Ovary (tissue), 9 donors: Measurements from ENCODE around the gene P4HB. TPM values are rescaled to one million over a fixed set of nuclear protein-coding genes. Genes with fewer than 3 reads are reported as not detected.

Experiments
- DNase-seq, 5 donors: peaks; one replicate each; pipeline ENCODE4 v3.0.0-alpha.2; 2019 to 2020
- H3K27ac ChIP-seq, 2 donors: fragments of 200-600 bp; one replicate each; pipeline versions ENCODE4 v1.5.1 to v1.8.0; 2019 to 2022
- H3K27me3 ChIP-seq: fragments of 200-600 bp; one replicate; pipeline ENCODE4 v1.8.0; 2022
- H3K36me3 ChIP-seq: fragments of 200-600 bp; sonication (generic); one replicate; pipeline ENCODE4 v1.5.1; 2019
- H3K4me1 ChIP-seq: one replicate; pipeline ENCODE4 v1.8.1; 2013; ENCODE audit warnings: mild to moderate bottlenecking, moderate library complexity; ENCODE audit not compliant: insufficient read depth
- H3K4me3 ChIP-seq: fragments of 200-600 bp; sonication (generic); one replicate; pipeline ENCODE4 v1.5.1; 2017
- H3K9me3 ChIP-seq, 2 donors: fragments of 200-600 bp in 1 of 2; sonication (generic) in 1 of 2; one replicate each; pipeline versions ENCODE4 v1.5.1 to v1.8.1; 2013 to 2019; ENCODE audit warnings: mild to moderate bottlenecking in 1 of 2, moderate library complexity in 1 of 2
- EP300 ChIP-seq: sonication (generic); formaldehyde crosslinking; IDR thresholded peaks from one replicate; pipeline ENCODE4 v1.6.1; 2017; ENCODE audit warnings: antibody characterized with exemption
- POLR2A ChIP-seq: fragments of 450-650 bp; IDR thresholded peaks from one replicate; pipeline ENCODE4 v1.6.1; 2017; ENCODE audit warnings: antibody characterized with exemption, mild to moderate bottlenecking, moderate library complexity
- WGBS, 3 donors: extraction: QIAGEN DNeasy Blood & Tissue Kit in 1 of 3; methylation state at CpG; one replicate each; pipeline versions ENCODE4 v1.1.5 to v1.1.7; 2013 to 2017; 5-methylcytosine and 5-hydroxymethylcytosine counted together
- intact Hi-C, 4 donors: fragments of 100-400 bp; cut with DNase I; formaldehyde crosslinking; loops; one replicate each; pipeline versions ENCODE4 v1.11.0 to v1.15.1; 2022 to 2023
- polyA plus RNA-seq, 2 donors: library from polyadenylated mRNA; stranded (reverse); fragments of 200-250 nt in 1 of 2; fragments of 350-450 nt in 1 of 2; fragmentation: Illumina TruSeq in 1 of 2; extraction: RNeasy Lipid Tissue Mini Kit (QIAGEN cat#74804) in 1 of 2; gene quantifications; one replicate each; pipeline ENCODE4 v1.2.3, GENCODE V29; 2013 to 2014
- total RNA-seq, 7 donors: library from RNA; depleted of rRNA in 2 of 7; stranded (reverse); fragments of >200 nt in 2 of 7; fragmentation: NEBNext Ultra II Directional in 3 of 7; extraction: Animal tissue kit (Norgen Biotek cat#: 25700) in 3 of 7; gene quantifications; one replicate each; pipeline versions ENCODE4 v1.1.0 to v1.2.4, GENCODE V29; 2016 to 2023
- TF ChIP-seq, protein P1 (sequence below), 3 donors: fragments of 450-650 bp in 2 of 3; fragments of 200-600 bp in 1 of 3; IDR thresholded peaks; one replicate each; pipeline versions ENCODE4 v1.5.1 to v1.8.0; 2016 to 2022; ENCODE audit warnings: antibody characterized with exemption in 3 of 3, mild to moderate bottlenecking in 1 of 3
- donor health status: DM: no; HTN: no; CAD: no; lungs with moderate emphysema.
- donor health status: DM: no; HTN: no; CAD: no.
- donor health status: Bipolar disorder and iron deficiency.
- donor health status: DM: yes; HTN: yes; CAD: no.
- donor health status: DM: no; HTN: no; CAD: no.
- donor health status: DM: yes; HTN: yes; CAD: no.

Gene P4HB
- total and polyA plus RNA-seq, 9 donors, result 222 to 2,080 (median 312) TPM

DNA sequence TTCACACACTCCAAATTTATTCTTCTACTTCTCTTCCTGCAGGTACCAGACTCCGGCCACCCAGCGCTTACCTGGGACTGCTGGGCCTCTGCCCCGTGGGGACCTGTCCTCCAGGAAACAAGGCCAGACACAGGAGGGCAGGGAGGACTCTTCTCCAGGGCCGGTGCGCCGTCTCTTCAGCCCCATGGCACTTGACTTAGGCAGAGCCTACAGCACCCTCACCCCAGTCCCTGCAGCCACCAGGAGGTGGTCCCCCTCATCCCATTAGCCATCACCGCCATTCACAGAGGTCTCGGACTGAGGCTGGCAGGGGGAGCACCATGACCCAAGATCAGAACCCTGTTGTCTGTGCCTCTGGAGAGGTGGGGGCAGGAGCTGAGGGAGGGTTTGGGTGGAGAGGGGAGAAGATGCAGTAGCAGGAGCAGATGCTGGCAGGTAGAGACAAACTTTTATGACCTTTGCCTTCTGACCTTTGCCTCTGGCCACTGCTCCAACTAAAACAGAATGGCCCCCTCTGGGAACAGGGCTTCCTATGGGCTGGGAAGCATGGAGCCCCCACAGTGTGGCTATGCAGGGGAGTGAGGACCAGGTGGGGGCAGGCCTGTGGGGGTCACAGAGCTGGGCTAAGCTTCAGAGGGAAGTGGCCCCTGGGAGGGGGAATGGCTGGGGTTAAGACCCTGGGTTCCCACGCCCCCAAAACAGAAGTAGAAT lies 58.1 kb downstream of the P4HB start:
- intact Hi-C loops, result no loop called here
- whole genome bisulfite sequencing, 3 donors, result 74 to 77% (median 76%) methylated on average over 9 of the region's 9 CpGs
- Histone ChIP-seq H3K27me3 (no peaks in the 10 kb centered on the region), H3K27ac (no peak overlapping the region), H3K4me1 (no peaks in the 10 kb centered on the region), H3K36me3 (no peaks in the 10 kb centered on the region), H3K4me3 (no peak overlapping the region), H3K9me3 (no peaks in the 10 kb centered on the region)
- no peak for DNase-seq
- TF ChIP-seq POLR2A (no peak), EP300 (no peak)
- TF ChIP-seq, protein P1, sequence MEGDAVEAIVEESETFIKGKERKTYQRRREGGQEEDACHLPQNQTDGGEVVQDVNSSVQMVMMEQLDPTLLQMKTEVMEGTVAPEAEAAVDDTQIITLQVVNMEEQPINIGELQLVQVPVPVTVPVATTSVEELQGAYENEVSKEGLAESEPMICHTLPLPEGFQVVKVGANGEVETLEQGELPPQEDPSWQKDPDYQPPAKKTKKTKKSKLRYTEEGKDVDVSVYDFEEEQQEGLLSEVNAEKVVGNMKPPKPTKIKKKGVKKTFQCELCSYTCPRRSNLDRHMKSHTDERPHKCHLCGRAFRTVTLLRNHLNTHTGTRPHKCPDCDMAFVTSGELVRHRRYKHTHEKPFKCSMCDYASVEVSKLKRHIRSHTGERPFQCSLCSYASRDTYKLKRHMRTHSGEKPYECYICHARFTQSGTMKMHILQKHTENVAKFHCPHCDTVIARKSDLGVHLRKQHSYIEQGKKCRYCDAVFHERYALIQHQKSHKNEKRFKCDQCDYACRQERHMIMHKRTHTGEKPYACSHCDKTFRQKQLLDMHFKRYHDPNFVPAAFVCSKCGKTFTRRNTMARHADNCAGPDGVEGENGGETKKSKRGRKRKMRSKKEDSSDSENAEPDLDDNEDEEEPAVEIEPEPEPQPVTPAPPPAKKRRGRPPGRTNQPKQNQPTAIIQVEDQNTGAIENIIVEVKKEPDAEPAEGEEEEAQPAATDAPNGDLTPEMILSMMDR (IDR thresholded peaks at IDR 0.05), result no peak

DNA sequence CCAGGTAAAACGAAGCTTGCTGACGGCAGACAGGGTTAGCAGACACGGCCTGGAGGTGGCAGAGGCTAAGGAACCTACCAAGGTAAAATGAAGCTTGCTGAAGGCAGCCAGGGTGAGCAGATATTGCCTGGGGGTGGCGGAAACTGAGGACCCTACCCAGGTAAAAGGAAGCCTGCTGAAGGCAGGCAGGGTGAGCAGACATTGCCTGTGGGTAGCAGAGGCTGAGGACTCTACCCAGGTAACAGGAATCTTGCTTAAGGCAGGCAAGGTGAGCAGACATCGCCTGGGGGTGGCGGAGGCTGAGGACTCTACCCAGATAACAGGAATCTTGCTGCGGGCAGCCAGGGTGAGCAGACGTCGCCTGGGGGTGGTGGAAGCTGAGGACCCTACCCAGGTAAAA lies 59.0 kb downstream of the P4HB start:
- TF ChIP-seq EP300, result no peak
- TF ChIP-seq, protein P1 (IDR thresholded peaks at IDR 0.05), result no peak
- no peak for TF ChIP-seq POLR2A
- intact Hi-C loops, result no loop called here
- no peaks in the 10 kb centered on the region for H3K27me3 ChIP-seq

DNA sequence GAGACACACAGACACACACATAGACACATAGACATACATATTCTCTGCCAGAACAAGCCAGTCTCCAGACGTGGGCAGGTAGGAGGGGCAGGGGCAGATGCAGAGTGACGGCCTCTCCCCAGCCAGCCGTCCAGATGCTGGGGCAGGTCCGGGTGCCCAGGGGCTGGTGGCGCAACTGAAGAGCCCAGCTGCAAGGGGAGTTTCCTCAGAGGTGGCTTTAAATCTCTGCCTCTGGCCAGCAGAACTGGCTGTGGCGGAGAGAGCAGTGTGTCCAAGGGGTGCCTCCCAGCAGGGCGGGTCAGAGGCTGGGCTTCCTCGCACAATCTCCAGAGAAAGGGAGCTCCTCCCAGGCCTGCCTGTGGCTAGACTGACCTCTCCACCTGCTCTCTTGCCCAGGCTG lies 65.8 kb downstream of the P4HB start:
- Histone ChIP-seq H3K9me3 (no peaks in the 10 kb centered on the region), H3K4me3 (no peak overlapping the region), H3K27ac (no peak overlapping the region), H3K4me1 (no peaks in the 10 kb centered on the region), H3K36me3 (no peaks in the 10 kb centered on the region), H3K27me3 (no peaks in the 10 kb centered on the region)
- 15 to 26% (median 20%) methylated on average over 8 of the region's 8 CpGs for WGBS, 3 donors
- intact Hi-C loops, result no loop called here
- TF ChIP-seq EP300, result no peak
- no peak for DNase-seq

More for the DNA sequence above, 59.0 kb downstream of the P4HB start:
- H3K27ac ChIP-seq, result no peak overlapping the region
- no peaks in the 10 kb centered on the region for H3K9me3 ChIP-seq
- H3K4me3 ChIP-seq, result no peak overlapping the region
- DNase-seq, result no peak
- no peaks in the 10 kb centered on the region for H3K36me3 ChIP-seq
- no peaks in the 10 kb centered on the region for H3K4me1 ChIP-seq
- 78 to 86% (median 79%) methylated on average over 9 of the region's 9 CpGs for WGBS, 3 donors

DNA sequence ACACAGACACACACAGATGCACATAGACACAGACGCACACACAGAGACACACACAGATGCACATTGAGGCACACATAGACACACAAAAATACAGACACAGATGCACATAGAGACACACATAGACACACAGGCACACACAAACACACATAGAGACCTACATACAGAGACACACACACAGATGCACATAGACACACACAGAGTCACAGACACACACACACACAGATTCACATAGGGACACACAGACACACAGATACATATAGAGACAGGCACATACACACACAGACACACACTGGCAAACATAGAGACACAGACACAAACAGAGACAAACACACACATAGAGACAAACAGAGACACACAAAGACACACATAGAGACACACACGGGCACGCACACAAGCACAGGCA lies 66.3 kb downstream of the P4HB start:
- no peaks in the 10 kb centered on the region for H3K27me3 ChIP-seq
- H3K4me1 ChIP-seq, result no peaks in the 10 kb centered on the region
- H3K4me3 ChIP-seq, result no peak overlapping the region
- DNase-seq, result no peak
- TF ChIP-seq EP300, result no peak
- TF ChIP-seq, protein P1 (IDR thresholded peaks at IDR 0.05), result no peak
- 82 to 86% (median 85%) methylated on average over 3 of the region's 3 CpGs for WGBS, 3 donors
- no peaks in the 10 kb centered on the region for H3K9me3 ChIP-seq
- no peaks in the 10 kb centered on the region for H3K36me3 ChIP-seq
- no peak overlapping the region for H3K27ac ChIP-seq
- intact Hi-C loops, result no loop called here

Other genes with a start within 250 kb of the P4HB start
Only the 30 nearest of the 31 such genes appear.
- gene NPLOC4, start 223.4 kb downstream of the P4HB start, total RNA-seq, result 10 to 100 TPM; 24.4 to 76.0 (median 56.3) TPM
- gene NPLOC4, start 223.4 kb downstream of the P4HB start, polyA plus RNA-seq, result 10 to 100 TPM; 25.4 to 84.8 TPM
- 1 to 10 TPM in 4 of 7 donors, under 1 TPM in 3; 0.73 to 3.3 (median 1.2) TPM for gene TSPAN10, start 223.3 kb downstream of the P4HB start, total RNA-seq
- gene TSPAN10, start 223.3 kb downstream of the P4HB start, polyA plus RNA-seq, result 1 to 10 TPM in 1 of 2 donors, under 1 TPM in 1; 0.68 to 1.5 TPM
- gene PDE6G, start 204.0 kb downstream of the P4HB start, total RNA-seq, result under 1 TPM in 1 of 7 donors, not detected in 6; 0.22 TPM
- 1 to 10 TPM in 1 of 2 donors, under 1 TPM in 1; 0.39 to 1.3 TPM for gene PDE6G, start 204.0 kb downstream of the P4HB start, polyA plus RNA-seq
- 10 to 100 TPM; 14.5 to 35.7 (median 20.9) TPM for gene OXLD1, start 193.9 kb downstream of the P4HB start, total RNA-seq
- gene OXLD1, start 193.9 kb downstream of the P4HB start, polyA plus RNA-seq, result 10 to 100 TPM in 1 of 2 donors, 1 to 10 TPM in 1; 1.7 to 32.8 TPM
- gene CCDC137, start 193.8 kb downstream of the P4HB start, total RNA-seq, result 10 to 100 TPM in 3 of 7 donors, 1 to 10 TPM in 4; 5.1 to 17.8 (median 9.4) TPM
- gene CCDC137, start 193.8 kb downstream of the P4HB start, polyA plus RNA-seq, result 10 to 100 TPM in 1 of 2 donors, 1 to 10 TPM in 1; 6.9 to 10.4 TPM
- 10 to 100 TPM; 22.8 to 45.1 (median 31.1) TPM for gene ARL16, start 176.7 kb downstream of the P4HB start, total RNA-seq
- gene ARL16, start 176.7 kb downstream of the P4HB start, polyA plus RNA-seq, result 10 to 100 TPM; 29.4 to 55.5 TPM
- 10 to 100 TPM; 39.1 to 91.5 (median 71.7) TPM for gene HGS, start 176.5 kb downstream of the P4HB start, total RNA-seq
- gene HGS, start 176.5 kb downstream of the P4HB start, polyA plus RNA-seq, result 10 to 100 TPM; 73.4 to 73.9 TPM
- gene MRPL12, start 157.2 kb downstream of the P4HB start, total RNA-seq, result 10 to 100 TPM; 23.5 to 47.2 (median 39.5) TPM
- 10 to 100 TPM; 12.9 to 36.8 TPM for gene MRPL12, start 157.2 kb downstream of the P4HB start, polyA plus RNA-seq
- gene SLC25A10, start 148.3 kb downstream of the P4HB start, total RNA-seq, result 1 to 10 TPM; 2.4 to 9.8 (median 7.9) TPM
- 1 to 10 TPM in 1 of 2 donors, under 1 TPM in 1; 0.12 to 8.7 TPM for gene SLC25A10, start 148.3 kb downstream of the P4HB start, polyA plus RNA-seq
- gene GCGR, start 56.4 kb downstream of the P4HB start, total RNA-seq, result not detected
- gene GCGR, start 56.4 kb downstream of the P4HB start, polyA plus RNA-seq, result not detected
- gene MCRIP1, start 27.2 kb downstream of the P4HB start, total RNA-seq, result 100 to 1,000 TPM in 3 of 7 donors, 10 to 100 TPM in 4; 81.1 to 135 (median 97.0) TPM
- gene MCRIP1, start 27.2 kb downstream of the P4HB start, polyA plus RNA-seq, result 100 to 1,000 TPM in 1 of 2 donors, under 1 TPM in 1; 0.30 to 129 TPM
- not detected for gene PPP1R27, start 25.5 kb downstream of the P4HB start, total RNA-seq
- under 1 TPM in 1 of 2 donors, not detected in 1; 0.22 TPM for gene PPP1R27, start 25.5 kb downstream of the P4HB start, polyA plus RNA-seq
- gene ARHGDIA, start 10.8 kb upstream of the P4HB start, total RNA-seq, result 100 to 1,000 TPM in 6 of 7 donors, 10 to 100 TPM in 1; 52.0 to 455 (median 318) TPM
- 100 to 1,000 TPM in 1 of 2 donors, 10 to 100 TPM in 1; 65.8 to 158 TPM for gene ARHGDIA, start 10.8 kb upstream of the P4HB start, polyA plus RNA-seq
- gene ALYREF, start 31.1 kb upstream of the P4HB start, total RNA-seq, result 100 to 1,000 TPM in 1 of 7 donors, 10 to 100 TPM in 6; 27.2 to 160 (median 58.5) TPM
- 10 to 100 TPM; 14.2 to 34.1 TPM for gene ALYREF, start 31.1 kb upstream of the P4HB start, polyA plus RNA-seq
- gene ANAPC11, start 31.2 kb upstream of the P4HB start, total RNA-seq, result 100 to 1,000 TPM in 1 of 7 donors, 10 to 100 TPM in 6; 49.4 to 135 (median 81.0) TPM
- 100 to 1,000 TPM in 1 of 2 donors, 1 to 10 TPM in 1; 6.1 to 132 TPM for gene ANAPC11, start 31.2 kb upstream of the P4HB start, polyA plus RNA-seq
- gene NPB, start 41.7 kb upstream of the P4HB start, total RNA-seq, result 1 to 10 TPM in 5 of 7 donors, under 1 TPM in 2; 0.67 to 3.1 (median 1.4) TPM
- 1 to 10 TPM in 1 of 2 donors, under 1 TPM in 1; 0.43 to 1.3 TPM for gene NPB, start 41.7 kb upstream of the P4HB start, polyA plus RNA-seq
- 10 to 100 TPM; 12.6 to 71.4 (median 25.7) TPM for gene PCYT2, start 50.9 kb upstream of the P4HB start, total RNA-seq
- 10 to 100 TPM; 20.6 to 29.7 TPM for gene PCYT2, start 50.9 kb upstream of the P4HB start, polyA plus RNA-seq
- gene SIRT7, start 57.6 kb upstream of the P4HB start, total RNA-seq, result 10 to 100 TPM; 12.6 to 17.7 (median 15.5) TPM
- 10 to 100 TPM in 1 of 2 donors, 1 to 10 TPM in 1; 3.4 to 15.2 TPM for gene SIRT7, start 57.6 kb upstream of the P4HB start, polyA plus RNA-seq
- 10 to 100 TPM; 10.6 to 21.1 (median 16.3) TPM for gene MAFG, start 67.2 kb upstream of the P4HB start, total RNA-seq
- gene MAFG, start 67.2 kb upstream of the P4HB start, polyA plus RNA-seq, result 10 to 100 TPM in 1 of 2 donors, 1 to 10 TPM in 1; 9.5 to 11.8 TPM
- gene PYCR1, start 76.8 kb upstream of the P4HB start, total RNA-seq, result 100 to 1,000 TPM in 1 of 7 donors, 10 to 100 TPM in 2, 1 to 10 TPM in 4; 1.5 to 119 (median 9.4) TPM
- 1 to 10 TPM; 6.1 to 8.1 TPM for gene PYCR1, start 76.8 kb upstream of the P4HB start, polyA plus RNA-seq
- gene MYADML2, start 86.7 kb upstream of the P4HB start, total RNA-seq, result not detected
- not detected for gene MYADML2, start 86.7 kb upstream of the P4HB start, polyA plus RNA-seq
- under 1 TPM in 3 of 7 donors, not detected in 4; 0.20 to 0.36 (median 0.24) TPM for gene NOTUM, start 100.7 kb upstream of the P4HB start, total RNA-seq
- under 1 TPM in 1 of 2 donors, not detected in 1; 0.05 TPM for gene NOTUM, start 100.7 kb upstream of the P4HB start, polyA plus RNA-seq
- gene ASPSCR1, start 117.1 kb upstream of the P4HB start, total RNA-seq, result 10 to 100 TPM; 18.0 to 39.9 (median 25.8) TPM
- 10 to 100 TPM in 1 of 2 donors, 1 to 10 TPM in 1; 1.6 to 24.3 TPM for gene ASPSCR1, start 117.1 kb upstream of the P4HB start, polyA plus RNA-seq
- 10 to 100 TPM; 27.5 to 59.7 (median 35.3) TPM for gene CENPX, start 162.3 kb upstream of the P4HB start, total RNA-seq
- gene CENPX, start 162.3 kb upstream of the P4HB start, polyA plus RNA-seq, result 10 to 100 TPM in 1 of 2 donors, 1 to 10 TPM in 1; 3.3 to 68.8 TPM
- gene LRRC45, start 162.8 kb upstream of the P4HB start, total RNA-seq, result 10 to 100 TPM in 1 of 7 donors, 1 to 10 TPM in 6; 3.5 to 16.4 (median 7.1) TPM
- gene LRRC45, start 162.8 kb upstream of the P4HB start, polyA plus RNA-seq, result 1 to 10 TPM in 1 of 2 donors, under 1 TPM in 1; 0.67 to 8.0 TPM
- gene RAC3, start 171.1 kb upstream of the P4HB start, total RNA-seq, result 1 to 10 TPM; 1.2 to 7.8 (median 3.3) TPM
- 1 to 10 TPM in 1 of 2 donors, under 1 TPM in 1; 0.40 to 5.8 TPM for gene RAC3, start 171.1 kb upstream of the P4HB start, polyA plus RNA-seq
- gene DCXR, start 177.2 kb upstream of the P4HB start, total RNA-seq, result 100 to 1,000 TPM in 6 of 7 donors, 10 to 100 TPM in 1; 87.6 to 217 (median 131) TPM
- gene DCXR, start 177.2 kb upstream of the P4HB start, polyA plus RNA-seq, result 100 to 1,000 TPM in 1 of 2 donors, 10 to 100 TPM in 1; 16.7 to 144 TPM
- 10 to 100 TPM; 33.3 to 53.0 (median 44.7) TPM for gene RFNG, start 191.3 kb upstream of the P4HB start, total RNA-seq
- gene RFNG, start 191.3 kb upstream of the P4HB start, polyA plus RNA-seq, result 10 to 100 TPM; 20.9 to 61.3 TPM
- gene GPS1, start 191.4 kb upstream of the P4HB start, total RNA-seq, result 10 to 100 TPM; 48.8 to 96.2 (median 80.1) TPM
- 10 to 100 TPM; 12.4 to 77.8 TPM for gene GPS1, start 191.4 kb upstream of the P4HB start, polyA plus RNA-seq
- 10 to 100 TPM; 40.1 to 72.4 (median 67.7) TPM for gene DUS1L, start 205.3 kb upstream of the P4HB start, total RNA-seq
- 10 to 100 TPM; 15.0 to 62.5 TPM for gene DUS1L, start 205.3 kb upstream of the P4HB start, polyA plus RNA-seq